K562 (cell line): ENCODE results near the gene ZNF440. TPM values are rescaled to one million over a fixed set of nuclear protein-coding genes. Genes with fewer than 3 reads are reported as not detected.

Source experiments
- HBP1 ChIP-seq: fragments of 450-650 bp; formaldehyde crosslinking; IDR thresholded peaks from 2 replicates; pipeline ENCODE4 v1.4.0; 2022; ENCODE audit warnings: missing genetic modification characterization
- KDM4B ChIP-seq, 2 experiments: fragments of 450-650 bp in 1 of 2; sonication (generic) in 1 of 2; IDR thresholded peaks; 2 replicates each; pipeline ENCODE4 v1.6.1; 2016 to 2017; ENCODE audit warnings: borderline replicate concordance in 2 of 2, antibody characterized with exemption in 1 of 2, low read depth in 1 of 2, mild to moderate bottlenecking in 1 of 2
- MBD1 ChIP-seq: fragments of 250-450 bp; sonication (Bioruptor Pico); IDR thresholded peaks from 2 replicates; pipeline ENCODE4 v1.8.0; 2022; ENCODE audit warnings: inconsistent platforms
- USF1 ChIP-seq: sonication (generic); formaldehyde crosslinking; IDR thresholded peaks from 2 replicates; pipeline ENCODE4 v1.9.0; 2022; ENCODE audit warnings: mild to moderate bottlenecking, missing genetic modification reagents
- ZBTB1 ChIP-seq: sonication (generic); formaldehyde crosslinking; IDR thresholded peaks from 2 replicates; pipeline ENCODE4 v1.8.1; 2023; ENCODE audit warnings: missing genetic modification reagents, low read depth, mild to moderate bottlenecking, borderline replicate concordance
- ZNF24 ChIP-seq: fragments of 450-650 bp; IDR thresholded peaks from 2 replicates; pipeline ENCODE4 v1.6.1; 2016
- ZNF280A ChIP-seq: fragments of 450-650 bp; IDR thresholded peaks from 2 replicates; pipeline ENCODE4 v1.6.1; 2018; ENCODE audit warnings: mild to moderate bottlenecking, low read depth; ENCODE audit not compliant: partially characterized antibody
- ZNF316 ChIP-seq: fragments of 450-650 bp; IDR thresholded peaks from 2 replicates; pipeline ENCODE4 v1.6.1; 2016
- polyA plus RNA-seq, 8 experiments: library from polyadenylated mRNA; depleted of rRNA in 4 of 8; stranded (reverse) in 5 of 8; unstranded in 3 of 8; fragments of >200 nt; fragmentation: Nextera tagmentation in 2 of 8; fragmentation: Illumina TruSeq in 1 of 8; extraction: Ambion mirVana in 2 of 8; extraction: Trizol in 1 of 8; gene quantifications; 2 replicates each; pipeline versions ENCODE4 v1.2.1 to v1.2.3, GENCODE V29; 2011 to 2014; ENCODE audit warnings: inconsistent platforms in 1 of 8, missing spikeins in 1 of 8
- total RNA-seq, 7 experiments: library from RNA; depleted of rRNA in 6 of 7; stranded (reverse); fragments of >200 nt in 6 of 7; fragmentation: Illumina TruSeq in 2 of 7; extraction: Trizol in 2 of 7; gene quantifications; 2 replicates each; pipeline versions ENCODE4 v1.2.1 to v1.2.3, GENCODE V29; 2011 to 2021; ENCODE audit warnings: low replicate concordance in 1 of 7
- TF ChIP-seq, protein P1 (sequence below), 2 experiments: fragments of 450-650 bp in 1 of 2; sonication (generic) in 1 of 2; formaldehyde crosslinking in 1 of 2; IDR thresholded peaks; 2 replicates each; pipeline versions ENCODE4 v1.7.1 to v1.9.0; 2016 to 2022; ENCODE audit warnings: inconsistent platforms in 1 of 2, mild to moderate bottlenecking in 1 of 2, missing genetic modification reagents in 1 of 2

Gene ZNF440
- total and polyA plus RNA-seq, 9 of the 15 experiments (the other 6 are each of a cell fraction or from before 2014, with no cell fraction given) = 5.9 to 32.6 (median 13.4) TPM

GRCh38 chr19:11781295-11782057, 32.6 kb upstream of the ZNF440 start (continued):
- no peak for TF ChIP-seq MBD1
- peak; percentile 95 for TF ChIP-seq ZNF280A
- no peak for TF ChIP-seq KDM4B (IDR thresholded peaks at IDR 0.05; ENCODE audit: borderline replicate concordance in 2 of 2, low read depth in 1 of 2)
- TF ChIP-seq HBP1 (CRISPR knock-in tag) = no peak
- 0 out of 2 replicates have a peak, but pooled peaks have one; percentile 30 for TF ChIP-seq ZNF24
- TF ChIP-seq ZNF316 = no peak
- no peak for TF ChIP-seq ZBTB1 (CRISPR knock-in tag)
- TF ChIP-seq, protein P1, sequence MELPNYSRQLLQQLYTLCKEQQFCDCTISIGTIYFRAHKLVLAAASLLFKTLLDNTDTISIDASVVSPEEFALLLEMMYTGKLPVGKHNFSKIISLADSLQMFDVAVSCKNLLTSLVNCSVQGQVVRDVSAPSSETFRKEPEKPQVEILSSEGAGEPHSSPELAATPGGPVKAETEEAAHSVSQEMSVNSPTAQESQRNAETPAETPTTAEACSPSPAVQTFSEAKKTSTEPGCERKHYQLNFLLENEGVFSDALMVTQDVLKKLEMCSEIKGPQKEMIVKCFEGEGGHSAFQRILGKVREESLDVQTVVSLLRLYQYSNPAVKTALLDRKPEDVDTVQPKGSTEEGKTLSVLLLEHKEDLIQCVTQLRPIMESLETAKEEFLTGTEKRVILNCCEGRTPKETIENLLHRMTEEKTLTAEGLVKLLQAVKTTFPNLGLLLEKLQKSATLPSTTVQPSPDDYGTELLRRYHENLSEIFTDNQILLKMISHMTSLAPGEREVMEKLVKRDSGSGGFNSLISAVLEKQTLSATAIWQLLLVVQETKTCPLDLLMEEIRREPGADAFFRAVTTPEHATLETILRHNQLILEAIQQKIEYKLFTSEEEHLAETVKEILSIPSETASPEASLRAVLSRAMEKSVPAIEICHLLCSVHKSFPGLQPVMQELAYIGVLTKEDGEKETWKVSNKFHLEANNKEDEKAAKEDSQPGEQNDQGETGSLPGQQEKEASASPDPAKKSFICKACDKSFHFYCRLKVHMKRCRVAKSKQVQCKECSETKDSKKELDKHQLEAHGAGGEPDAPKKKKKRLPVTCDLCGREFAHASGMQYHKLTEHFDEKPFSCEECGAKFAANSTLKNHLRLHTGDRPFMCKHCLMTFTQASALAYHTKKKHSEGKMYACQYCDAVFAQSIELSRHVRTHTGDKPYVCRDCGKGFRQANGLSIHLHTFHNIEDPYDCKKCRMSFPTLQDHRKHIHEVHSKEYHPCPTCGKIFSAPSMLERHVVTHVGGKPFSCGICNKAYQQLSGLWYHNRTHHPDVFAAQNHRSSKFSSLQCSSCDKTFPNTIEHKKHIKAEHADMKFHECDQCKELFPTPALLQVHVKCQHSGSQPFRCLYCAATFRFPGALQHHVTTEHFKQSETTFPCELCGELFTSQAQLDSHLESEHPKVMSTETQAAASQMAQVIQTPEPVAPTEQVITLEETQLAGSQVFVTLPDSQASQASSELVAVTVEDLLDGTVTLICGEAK (IDR thresholded peaks at IDR 0.05) = peak; percentile 34; the same call in 1 of the 2 replicates
- TF ChIP-seq, protein P1 (CRISPR knock-in tag; IDR thresholded peaks at IDR 0.05) = no peak
- TF ChIP-seq USF1 = no peak
